Measurements from ENCODE around the gene ZNF618.

DNA sequence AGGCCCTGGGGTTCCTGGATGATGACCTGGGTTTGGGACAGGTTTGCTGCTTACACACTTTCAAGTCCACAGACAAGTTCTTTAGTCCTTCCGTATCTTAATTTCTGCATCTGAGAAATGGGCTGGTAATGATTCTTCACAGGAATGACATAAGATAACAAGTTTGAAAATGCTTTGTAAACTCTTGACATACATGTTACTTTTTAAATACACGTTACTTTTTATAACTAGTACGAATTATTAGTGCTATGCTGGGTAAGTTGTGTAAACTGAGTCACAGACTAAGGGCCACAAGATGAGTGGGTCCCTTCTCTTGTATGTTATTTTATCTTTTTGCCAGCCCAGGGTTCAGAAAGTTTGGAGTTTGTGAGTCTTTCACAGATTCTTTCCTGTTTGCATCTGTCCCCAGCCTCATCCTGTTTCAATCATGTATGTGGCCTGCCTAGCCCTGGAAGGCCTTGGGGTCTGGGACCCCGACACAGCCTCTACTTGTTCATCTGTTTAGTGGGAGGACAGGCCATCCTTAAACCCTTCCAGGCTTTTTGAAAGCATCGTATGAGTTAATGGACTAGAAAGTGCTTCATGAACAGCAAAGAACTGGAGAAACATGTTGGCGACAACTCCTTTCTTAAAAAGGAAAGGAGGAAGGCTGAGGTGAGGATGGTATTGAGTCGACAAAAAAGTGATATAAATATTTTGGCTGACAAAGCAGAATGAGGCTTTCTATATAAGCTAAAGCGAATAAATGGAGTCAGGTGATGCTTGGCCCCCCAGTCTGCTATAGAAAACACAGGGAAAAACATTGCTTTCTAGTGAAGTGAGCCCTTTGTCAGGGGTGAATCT, 9.3 kb downstream of the ZNF618 start:
- TF ChIP-seq EZH2phosphoT487 (IDR thresholded peaks at IDR 0.05; ENCODE audit: borderline replicate concordance, low read length) = no peak
- TF ChIP-seq, protein P1, sequence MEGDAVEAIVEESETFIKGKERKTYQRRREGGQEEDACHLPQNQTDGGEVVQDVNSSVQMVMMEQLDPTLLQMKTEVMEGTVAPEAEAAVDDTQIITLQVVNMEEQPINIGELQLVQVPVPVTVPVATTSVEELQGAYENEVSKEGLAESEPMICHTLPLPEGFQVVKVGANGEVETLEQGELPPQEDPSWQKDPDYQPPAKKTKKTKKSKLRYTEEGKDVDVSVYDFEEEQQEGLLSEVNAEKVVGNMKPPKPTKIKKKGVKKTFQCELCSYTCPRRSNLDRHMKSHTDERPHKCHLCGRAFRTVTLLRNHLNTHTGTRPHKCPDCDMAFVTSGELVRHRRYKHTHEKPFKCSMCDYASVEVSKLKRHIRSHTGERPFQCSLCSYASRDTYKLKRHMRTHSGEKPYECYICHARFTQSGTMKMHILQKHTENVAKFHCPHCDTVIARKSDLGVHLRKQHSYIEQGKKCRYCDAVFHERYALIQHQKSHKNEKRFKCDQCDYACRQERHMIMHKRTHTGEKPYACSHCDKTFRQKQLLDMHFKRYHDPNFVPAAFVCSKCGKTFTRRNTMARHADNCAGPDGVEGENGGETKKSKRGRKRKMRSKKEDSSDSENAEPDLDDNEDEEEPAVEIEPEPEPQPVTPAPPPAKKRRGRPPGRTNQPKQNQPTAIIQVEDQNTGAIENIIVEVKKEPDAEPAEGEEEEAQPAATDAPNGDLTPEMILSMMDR (IDR thresholded peaks at IDR 0.05; ENCODE audit: low read depth, low read length, poor library complexity, severe bottlenecking) = no peak
